Measurements from ENCODE around the gene COX11. TPM values are rescaled to one million over a fixed set of nuclear protein-coding genes. Genes with fewer than 3 reads are reported as not detected.

The COX11 gene
- total and polyA plus RNA-seq, 2 donors (not counting 1 experiment from before 2014, with no cell fraction given), result 37.1 to 54.9 TPM

- Histone ChIP-seq H3K27me3 (replicated peaks in 1 of 4; ENCODE audit: control extremely low read depth in 1 of 4, control insufficient read depth in 3 of 4, insufficient read depth in 4 of 4, low read length in 3 of 4) (no peaks in the 10 kb centered on the region), H3K27ac (ENCODE audit: low read length in 2 of 2) (no peak overlapping the region), H3K36me3 (replicated peaks in 1 of 2; ENCODE audit: control extremely low read depth in 1 of 2, control insufficient read depth in 1 of 2, extremely low read depth in 1 of 2, insufficient read depth in 2 of 2, low read length in 1 of 2) (no peaks in the 10 kb centered on the region), H4K20me1 (ENCODE audit: control insufficient read depth, insufficient read depth, low read length, poor library complexity, severe bottlenecking) (no peaks in the 10 kb centered on the region), H3K9me3 (ENCODE audit: control extremely low read depth in 1 of 3, control insufficient read depth in 2 of 3, insufficient read depth in 1 of 3, low read length in 2 of 3) (peaks cover 4 to 8% (median 5%) of the 10 kb centered on the region in 3 donors), H3K4me2 (replicated peaks; ENCODE audit: low read depth, low read length, poor library complexity, severe bottlenecking) (no peak overlapping the region), H3K79me2 (ENCODE audit: control insufficient read depth, insufficient read depth, low read length) (no peaks in the 10 kb centered on the region), H3K4me3 (ENCODE audit: control extremely low read depth in 1 of 5, extremely low read depth in 1 of 5, insufficient read depth in 1 of 5, low read depth in 2 of 5, low read length in 4 of 5) (no peak overlapping the region), H2AFZ (ENCODE audit: insufficient read depth, low read depth, low read length, poor library complexity, severe bottlenecking) (no peak overlapping the region), H3K9ac (ENCODE audit: low read length) (no peak overlapping the region), H3K4me1 (ENCODE audit: control insufficient read depth in 2 of 2, insufficient read depth in 2 of 2, low read length in 2 of 2) (no peaks in the 10 kb centered on the region)
- Mint-ChIP-seq H3K4me3 (no peak overlapping the region), H3K27me3 (no peaks in the 10 kb centered on the region), H3K27ac (no peak overlapping the region), H3K9me3 (ENCODE audit: insufficient read depth) (no peaks in the 10 kb centered on the region), H3K4me1 (no peaks in the 10 kb centered on the region)
- ChIA-PET POLR2A (no interaction called here), CTCF (no interaction called here)
- DNase-seq (no peak), ATAC-seq (ENCODE audit: low read depth) (no peak)
- TF ChIP-seq EZH2 (IDR thresholded peaks at IDR 0.05; ENCODE audit: borderline replicate concordance, insufficient read depth, low read depth, low read length, poor library complexity, severe bottlenecking) (no peak), CTCF (IDR thresholded peaks at IDR 0.05) (no peak)
- intact Hi-C loops (cut with micrococcal nuclease), result no loop called here
Measured at GRCh38 chr17:54983260-54983659, 14.8 kb upstream of the COX11 start.

- Histone ChIP-seq H4K20me1 (ENCODE audit: control insufficient read depth, insufficient read depth, low read length, poor library complexity, severe bottlenecking) (no peaks in the 10 kb centered on the region), H3K4me1 (ENCODE audit: control insufficient read depth in 2 of 2, insufficient read depth in 2 of 2, low read length in 2 of 2) (no peaks in the 10 kb centered on the region), H3K27me3 (replicated peaks in 1 of 4; ENCODE audit: control extremely low read depth in 1 of 4, control insufficient read depth in 3 of 4, insufficient read depth in 4 of 4, low read length in 3 of 4) (no peaks in the 10 kb centered on the region), H3K36me3 (replicated peaks in 1 of 2; ENCODE audit: control extremely low read depth in 1 of 2, control insufficient read depth in 1 of 2, extremely low read depth in 1 of 2, insufficient read depth in 2 of 2, low read length in 1 of 2) (no peaks in the 10 kb centered on the region), H3K79me2 (ENCODE audit: control insufficient read depth, insufficient read depth, low read length) (no peaks in the 10 kb centered on the region), H3K9ac (ENCODE audit: low read length) (no peak overlapping the region), H3K9me3 (ENCODE audit: control extremely low read depth in 1 of 3, control insufficient read depth in 2 of 3, insufficient read depth in 1 of 3, low read length in 2 of 3) (peaks cover 4 to 8% (median 5%) of the 10 kb centered on the region in 3 donors), H2AFZ (ENCODE audit: insufficient read depth, low read depth, low read length, poor library complexity, severe bottlenecking) (no peak overlapping the region), H3K4me2 (replicated peaks; ENCODE audit: low read depth, low read length, poor library complexity, severe bottlenecking) (no peak overlapping the region), H3K4me3 (ENCODE audit: control extremely low read depth in 1 of 5, extremely low read depth in 1 of 5, insufficient read depth in 1 of 5, low read depth in 2 of 5, low read length in 4 of 5) (no peak overlapping the region), H3K27ac (ENCODE audit: low read length in 2 of 2) (no peak overlapping the region)
- H3K9me3 Mint-ChIP-seq (ENCODE audit: insufficient read depth), result no peaks in the 10 kb centered on the region
- ChIA-PET CTCF (no interaction called here), POLR2A (no interaction called here)
- no peak overlapping the region for H3K4me3 Mint-ChIP-seq
- H3K27ac Mint-ChIP-seq, result no peak overlapping the region
- H3K4me1 Mint-ChIP-seq, result no peaks in the 10 kb centered on the region
- TF ChIP-seq EZH2 (IDR thresholded peaks at IDR 0.05; ENCODE audit: borderline replicate concordance, insufficient read depth, low read depth, low read length, poor library complexity, severe bottlenecking) (no peak), CTCF (IDR thresholded peaks at IDR 0.05) (no peak)
- no peaks in the 10 kb centered on the region for H3K27me3 Mint-ChIP-seq
- no peak for DNase-seq
- ATAC-seq (ENCODE audit: low read depth), result no peak
- intact Hi-C loops (cut with micrococcal nuclease), result no loop called here
Measured at GRCh38 chr17:54982399-54982798, 13.9 kb upstream of the COX11 start.
